Gastroesophageal sphincter (tissue), 4 donors: Measurements from ENCODE around the gene CNTN6. TPM values are rescaled to one million over a fixed set of nuclear protein-coding genes. Genes with fewer than 3 reads are reported as not detected.

Source experiments
- ATAC-seq: fragments of 150-250 bp; one replicate; pipeline ENCODE4 v1.9.1; 2016; ENCODE audit warnings: mild to moderate bottlenecking, moderate library complexity
- H3K27ac ChIP-seq, 4 donors: fragments of 200-600 bp; sonication (generic) in 3 of 4; 1 replicate in 3 of 4; 2 replicates in 1 of 4; pipeline ENCODE4 v1.5.1; 2016 to 2019
- H3K27me3 ChIP-seq: fragments of 200-600 bp; sonication (generic); one replicate; pipeline ENCODE4 v1.5.1; 2019
- H3K36me3 ChIP-seq, 2 donors: fragments of 200-600 bp; sonication (generic); one replicate each; pipeline ENCODE4 v1.5.1; 2019; ENCODE audit warnings: control low read depth in 1 of 2
- H3K4me1 ChIP-seq, 3 donors: fragments of 200-600 bp; sonication (generic); 1 replicate in 2 of 3; 2 replicates in 1 of 3; pipeline ENCODE4 v1.5.1; 2016 to 2019; ENCODE audit warnings: control low read depth in 2 of 3
- H3K4me3 ChIP-seq, 2 donors: fragments of 200-600 bp; sonication (generic); one replicate each; pipeline ENCODE4 v1.5.1; 2019; ENCODE audit warnings: mild to moderate bottlenecking in 1 of 2, moderate library complexity in 1 of 2
- H3K9me3 ChIP-seq, 3 donors: fragments of 200-600 bp; sonication (generic); one replicate each; pipeline ENCODE4 v1.5.1; 2017 to 2019; ENCODE audit warnings: control low read depth in 2 of 3
- CTCF ChIP-seq, 4 experiments: fragments of 200-600 bp in 2 of 4; fragments of 450-650 bp in 2 of 4; sonication (generic) in 1 of 4; IDR thresholded peaks; one replicate each; pipeline ENCODE4 v1.5.1; 2017 to 2019; ENCODE audit warnings: antibody characterized with exemption in 4 of 4, mild to moderate bottlenecking in 2 of 4, moderate library complexity in 2 of 4
- EP300 ChIP-seq: sonication (generic); formaldehyde crosslinking; IDR thresholded peaks from one replicate; pipeline ENCODE4 v1.6.1; 2017; ENCODE audit warnings: antibody characterized with exemption, mild to moderate bottlenecking
- POLR2A ChIP-seq, 2 donors: fragments of 450-650 bp; IDR thresholded peaks; one replicate each; pipeline ENCODE4 v1.6.1; 2017; ENCODE audit warnings: antibody characterized with exemption in 2 of 2, mild to moderate bottlenecking in 2 of 2, moderate library complexity in 1 of 2
- POLR2AphosphoS5 ChIP-seq: sonication (generic); formaldehyde crosslinking; IDR thresholded peaks from one replicate; pipeline ENCODE4 v1.6.1; 2017; ENCODE audit warnings: antibody characterized with exemption
- WGBS, 2 donors: methylation state at CpG; one replicate each; pipeline ENCODE4 v1.1.5; 2018; ENCODE audit warnings: low coverage in 1 of 2; 5-methylcytosine and 5-hydroxymethylcytosine counted together
- total RNA-seq, 4 donors: library from RNA; depleted of rRNA; stranded (reverse); fragments of >200 nt; gene quantifications; one replicate each; pipeline ENCODE4 v1.1.0, GENCODE V29; 2016

Gene CNTN6
- total RNA-seq, 4 donors from 2014 or later, result 0.16 to 0.54 TPM; not detected in 2

GRCh38 chr3:1147326-1147725 is 54.5 kb downstream of the CNTN6 start:
- ATAC-seq, result no peak
- 68 to 75% methylated on average over 1 of the region's 1 CpG for WGBS, 2 donors
- Histone ChIP-seq H3K36me3 (no peaks in the 10 kb centered on the region), H3K27ac (no peak overlapping the region), H3K4me3 (no peak overlapping the region), H3K9me3 (no peaks in the 10 kb centered on the region), H3K27me3 (no peaks in the 10 kb centered on the region), H3K4me1 (no peaks in the 10 kb centered on the region)
- TF ChIP-seq CTCF (IDR thresholded peaks at IDR 0.05), result no peak
- TF ChIP-seq EP300, result no peak
- no peak for TF ChIP-seq POLR2AphosphoS5
- no peak for TF ChIP-seq POLR2A (IDR thresholded peaks at IDR 0.05)

GRCh38 chr3:1147819-1148218 is 55.0 kb downstream of the CNTN6 start:
- Histone ChIP-seq H3K4me3 (no peak overlapping the region), H3K36me3 (no peaks in the 10 kb centered on the region), H3K27me3 (no peaks in the 10 kb centered on the region), H3K27ac (no peak overlapping the region), H3K9me3 (no peaks in the 10 kb centered on the region), H3K4me1 (no peaks in the 10 kb centered on the region)
- no peak for ATAC-seq
- TF ChIP-seq EP300 (no peak), POLR2AphosphoS5 (no peak), CTCF (IDR thresholded peaks at IDR 0.05) (no peak), POLR2A (IDR thresholded peaks at IDR 0.05) (no peak)
- WGBS, 2 donors, result 64 to 75% methylated on average over 2 of the region's 2 CpGs

- Histone ChIP-seq H3K27me3 (no peaks in the 10 kb centered on the region), H3K36me3 (no peaks in the 10 kb centered on the region)
Observed at GRCh38 chr3:1164101-1164500, 71.3 kb downstream of the CNTN6 start.

GRCh38 chr3:1171320-1171719 is 78.5 kb downstream of the CNTN6 start:
- Histone ChIP-seq H3K36me3 (no peaks in the 10 kb centered on the region), H3K27ac (no peak overlapping the region), H3K27me3 (no peaks in the 10 kb centered on the region), H3K4me3 (no peak overlapping the region), H3K4me1 (no peaks in the 10 kb centered on the region), H3K9me3 (no peaks in the 10 kb centered on the region)
- no peak for ATAC-seq
- TF ChIP-seq EP300 (no peak), POLR2AphosphoS5 (no peak), POLR2A (IDR thresholded peaks at IDR 0.05) (no peak), CTCF (IDR thresholded peaks at IDR 0.05) (no peak)
- 84 to 93% methylated on average over 3 of the region's 3 CpGs for WGBS, 2 donors

More at GRCh38 chr3:1164101-1164500, 71.3 kb downstream of the CNTN6 start:
- ATAC-seq, result no peak
- no peak overlapping the region for H3K4me3 ChIP-seq
- no peak overlapping the region for H3K27ac ChIP-seq
- TF ChIP-seq POLR2AphosphoS5 (no peak), CTCF (IDR thresholded peaks at IDR 0.05) (no peak), POLR2A (IDR thresholded peaks at IDR 0.05) (no peak), EP300 (no peak)
- 68 to 75% methylated on average over 2 of the region's 2 CpGs for WGBS, 2 donors
- no peaks in the 10 kb centered on the region for H3K4me1 ChIP-seq
- no peaks in the 10 kb centered on the region for H3K9me3 ChIP-seq

- Histone ChIP-seq H3K4me1 (no peaks in the 10 kb centered on the region), H3K27me3 (no peaks in the 10 kb centered on the region), H3K27ac (no peak overlapping the region), H3K9me3 (no peaks in the 10 kb centered on the region), H3K4me3 (no peak overlapping the region), H3K36me3 (no peaks in the 10 kb centered on the region)
- WGBS, 2 donors, result 11 to 40% methylated on average over 1 to 2 of the region's 2 CpGs
- TF ChIP-seq EP300, result no peak
- no peak for TF ChIP-seq CTCF (IDR thresholded peaks at IDR 0.05)
- TF ChIP-seq POLR2A (IDR thresholded peaks at IDR 0.05), result no peak
- no peak for TF ChIP-seq POLR2AphosphoS5
- ATAC-seq, result no peak
Observed at GRCh38 chr3:1172644-1173043, 79.8 kb downstream of the CNTN6 start.
